K562 (cell line): Measurements from ENCODE around the gene LMNTD2. TPM values are rescaled to one million over a fixed set of nuclear protein-coding genes. Genes with fewer than 3 reads are reported as not detected.

Experiments
- CAMTA2 ChIP-seq: fragments of 250-450 bp; sonication (Bioruptor Pico); conservative IDR thresholded peaks from 2 replicates; pipeline ENCODE4 v1.5.1; 2022
- FOS ChIP-seq: IDR thresholded peaks from 3 replicates; pipeline ENCODE4 v1.6.1; 2011; ENCODE audit not compliant: insufficient read length; ENCODE audit errors: extremely low read depth
- JUN ChIP-seq, 2 experiments: sonication (generic) in 1 of 2; formaldehyde crosslinking in 1 of 2; IDR thresholded peaks; 2 replicates each; pipeline versions ENCODE4 v1.6.1 to v1.8.0; 2012 to 2022; ENCODE audit warnings: borderline replicate concordance in 2 of 2, mild to moderate bottlenecking in 2 of 2, improper control_type of control experiment in 1 of 2, low read depth in 1 of 2, low read length in 1 of 2, missing genetic modification reagents in 1 of 2
- NFRKB ChIP-seq: fragments of 450-650 bp; IDR thresholded peaks from 2 replicates; pipeline ENCODE4 v1.6.1; 2016; ENCODE audit warnings: low read depth
- PHTF2 ChIP-seq: fragments of 250-450 bp; sonication (Bioruptor Pico); IDR thresholded peaks from 2 replicates; pipeline ENCODE4 v1.5.0; 2021; ENCODE audit warnings: mild to moderate bottlenecking
- RBM39 ChIP-seq: fragments of 200-400 bp; formaldehyde crosslinking; optimal IDR thresholded peaks from 2 replicates; pipeline ENCODE3; 2018; ENCODE audit warnings: low read depth, low read length
- REST ChIP-seq, 2 experiments: fragments of 450-650 bp; formaldehyde crosslinking in 1 of 2; IDR thresholded peaks; 2 replicates each; pipeline versions ENCODE4 v1.4.0 to v1.6.1; 2014 to 2020; ENCODE audit warnings: mild to moderate bottlenecking in 2 of 2, borderline replicate concordance in 1 of 2, low read depth in 1 of 2
- SMC3 ChIP-seq: conservative IDR thresholded peaks from 2 replicates; pipeline ENCODE4 v1.6.1; 2011; ENCODE audit warnings: low read depth, low read length, improper control_type of control experiment; ENCODE audit not compliant: insufficient read depth
- SOX6 ChIP-seq: fragments of 450-650 bp; IDR thresholded peaks from 2 replicates; pipeline ENCODE4 v1.6.1; 2014; ENCODE audit warnings: mild to moderate bottlenecking
- TARDBP ChIP-seq: fragments of 450-650 bp; IDR thresholded peaks from 2 replicates; pipeline ENCODE4 v1.6.1; 2016
- TGIF2 ChIP-seq: sonication (generic); formaldehyde crosslinking; IDR thresholded peaks from 2 replicates; pipeline ENCODE4 v1.8.1; 2022; ENCODE audit warnings: mild to moderate bottlenecking, missing genetic modification reagents, moderate library complexity
- THAP12 ChIP-seq: fragments of 250-450 bp; sonication (Bioruptor Pico); IDR thresholded peaks from 2 replicates; pipeline ENCODE4 v1.9.0; 2021; ENCODE audit warnings: mild to moderate bottlenecking, inconsistent platforms
- ZBTB9 ChIP-seq: fragments of 450-650 bp; formaldehyde crosslinking; IDR thresholded peaks from 2 replicates; pipeline ENCODE4 v1.4.0; 2020; ENCODE audit warnings: mild to moderate bottlenecking, moderate library complexity
- ZNF57 ChIP-seq: fragments of 450-650 bp; formaldehyde crosslinking; IDR thresholded peaks from 2 replicates; pipeline ENCODE4 v1.4.0; 2020; ENCODE audit warnings: mild to moderate bottlenecking, moderate library complexity
- polyA plus RNA-seq, 8 experiments: library from polyadenylated mRNA; depleted of rRNA in 4 of 8; stranded (reverse) in 5 of 8; unstranded in 3 of 8; fragments of >200 nt; fragmentation: Nextera tagmentation in 2 of 8; fragmentation: Illumina TruSeq in 1 of 8; extraction: Ambion mirVana in 2 of 8; extraction: Trizol in 1 of 8; gene quantifications; 2 replicates each; pipeline versions ENCODE4 v1.2.1 to v1.2.3, GENCODE V29; 2011 to 2014; ENCODE audit warnings: inconsistent platforms in 1 of 8, missing spikeins in 1 of 8
- total RNA-seq, 7 experiments: library from RNA; depleted of rRNA in 6 of 7; stranded (reverse); fragments of >200 nt in 6 of 7; fragmentation: Illumina TruSeq in 2 of 7; extraction: Trizol in 2 of 7; gene quantifications; 2 replicates each; pipeline versions ENCODE4 v1.2.1 to v1.2.3, GENCODE V29; 2011 to 2021; ENCODE audit warnings: low replicate concordance in 1 of 7

The LMNTD2 gene
- total and polyA plus RNA-seq, 9 of the 15 experiments (the other 6 are each of a cell fraction or from before 2014, with no cell fraction given) = 0.48 to 4.2 (median 1.5) TPM; not detected in 3

- TF ChIP-seq REST (IDR thresholded peaks at IDR 0.05; ENCODE audit: borderline replicate concordance) (no peak), REST (CRISPR knock-in tag; IDR thresholded peaks at IDR 0.05; ENCODE audit: low read depth) (peak; percentile 72; the same call in 1 of the 2 replicates), JUN (IDR thresholded peaks at IDR 0.05; ENCODE audit: borderline replicate concordance, low read depth, low read length) (no peak), JUN (CRISPR knock-in tag; IDR thresholded peaks at IDR 0.05; ENCODE audit: borderline replicate concordance) (no peak; the same call in 1 of the 2 replicates), FOS (no peak), THAP12 (0 out of 2 replicates have a peak, but pooled peaks have one; percentile 28), CAMTA2 (CRISPR knock-in tag) (no peak), SMC3 (no peak), SOX6 (0 out of 2 replicates have a peak, but pooled peaks have one; percentile 6), NFRKB (no peak), ZBTB9 (CRISPR knock-in tag) (peak; percentile 68), PHTF2 (no peak), ZNF57 (CRISPR knock-in tag) (no peak), RBM39 (no peak), TGIF2 (0 out of 2 replicates have a peak, but pooled peaks have one; percentile 48), TARDBP (no peak)
Measured at GRCh38 chr11:506995-507726, 53.4 kb downstream of the LMNTD2 start, which contains the start of gene RNH1 (continued).
